ENCODE results near the gene CBFA2T3.

Gene CBFA2T3

GRCh38 chr16:88940862-88941817, 35.9 kb downstream of the CBFA2T3 start:
- Histone ChIP-seq H3K27ac (ENCODE audit: low read length) (peak overlapping the region; percentile 35), H2AFZ (ENCODE audit: low read depth, low read length) (no peak overlapping the region), H3K4me2 (ENCODE audit: low read length) (peak overlapping the region; percentile 83), H3K9me3 (ENCODE audit: insufficient read depth, low read length) (no peaks in the 10 kb centered on the region), H3K79me2 (ENCODE audit: low read length) (peaks cover 56% of the 10 kb centered on the region), H4K20me1 (ENCODE audit: insufficient read depth, low read length) (peaks cover 38% of the 10 kb centered on the region), H3K36me3 (replicated peaks; ENCODE audit: low read depth, low read length) (peaks cover 13% of the 10 kb centered on the region), H3K27me3 (ENCODE audit: low read depth, low read length) (no peaks in the 10 kb centered on the region), H3K4me3 (ENCODE audit: low read length) (peak overlapping the region; percentile 92), H3K9ac (ENCODE audit: low read length) (peak overlapping the region; percentile 87), H3K4me1 (ENCODE audit: low read length) (peaks cover 44% of the 10 kb centered on the region)
- TF ChIP-seq, protein P1, sequence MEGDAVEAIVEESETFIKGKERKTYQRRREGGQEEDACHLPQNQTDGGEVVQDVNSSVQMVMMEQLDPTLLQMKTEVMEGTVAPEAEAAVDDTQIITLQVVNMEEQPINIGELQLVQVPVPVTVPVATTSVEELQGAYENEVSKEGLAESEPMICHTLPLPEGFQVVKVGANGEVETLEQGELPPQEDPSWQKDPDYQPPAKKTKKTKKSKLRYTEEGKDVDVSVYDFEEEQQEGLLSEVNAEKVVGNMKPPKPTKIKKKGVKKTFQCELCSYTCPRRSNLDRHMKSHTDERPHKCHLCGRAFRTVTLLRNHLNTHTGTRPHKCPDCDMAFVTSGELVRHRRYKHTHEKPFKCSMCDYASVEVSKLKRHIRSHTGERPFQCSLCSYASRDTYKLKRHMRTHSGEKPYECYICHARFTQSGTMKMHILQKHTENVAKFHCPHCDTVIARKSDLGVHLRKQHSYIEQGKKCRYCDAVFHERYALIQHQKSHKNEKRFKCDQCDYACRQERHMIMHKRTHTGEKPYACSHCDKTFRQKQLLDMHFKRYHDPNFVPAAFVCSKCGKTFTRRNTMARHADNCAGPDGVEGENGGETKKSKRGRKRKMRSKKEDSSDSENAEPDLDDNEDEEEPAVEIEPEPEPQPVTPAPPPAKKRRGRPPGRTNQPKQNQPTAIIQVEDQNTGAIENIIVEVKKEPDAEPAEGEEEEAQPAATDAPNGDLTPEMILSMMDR (IDR thresholded peaks at IDR 0.05; ENCODE audit: low read depth, low read length), result no peak

DNA sequence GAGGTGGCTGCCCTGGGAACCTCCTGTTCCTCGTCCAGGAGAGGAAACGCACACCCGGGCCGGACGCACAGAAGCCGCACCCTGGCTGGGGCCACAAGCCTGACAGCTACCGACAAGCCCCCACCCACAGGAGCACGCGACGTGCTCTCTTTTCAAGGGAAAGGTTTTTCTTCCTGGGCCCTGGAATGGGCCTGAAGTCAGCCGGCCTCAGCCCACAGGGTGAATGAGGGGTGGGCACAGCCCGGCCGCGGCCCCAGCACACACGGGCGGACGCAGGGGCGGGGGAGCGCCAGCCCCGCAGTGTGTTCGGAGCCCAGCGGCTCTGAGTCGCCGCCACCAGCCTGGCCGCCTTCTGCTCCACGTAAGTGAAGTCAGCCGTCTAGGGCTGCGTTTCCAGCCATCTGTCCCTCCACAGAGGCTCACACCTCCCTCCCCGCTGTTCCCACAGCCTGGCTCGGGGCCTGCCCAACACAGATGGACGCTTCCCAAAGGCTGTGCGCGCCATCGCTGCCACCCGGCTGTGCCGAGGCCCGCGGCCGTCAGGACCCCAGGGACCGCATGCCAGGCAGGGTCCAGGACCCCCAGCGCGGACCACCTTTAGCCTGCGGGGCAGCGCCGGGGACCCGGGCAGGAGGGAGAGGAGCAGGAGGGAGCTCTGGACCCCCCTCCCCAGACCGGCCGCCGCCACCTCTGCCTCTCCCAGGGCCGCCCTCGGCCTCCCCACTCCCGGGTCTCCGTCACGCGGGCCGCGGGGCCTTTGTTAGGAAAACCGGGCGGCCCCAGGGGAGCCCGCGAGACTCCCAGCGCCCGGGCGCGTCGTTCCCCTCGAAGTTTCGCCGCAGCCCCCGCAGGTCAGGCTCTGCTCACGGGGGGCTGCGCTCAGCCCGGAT, 36.8 kb downstream of the CBFA2T3 start:
- no peaks in the 10 kb centered on the region for H3K27me3 ChIP-seq (ENCODE audit: low read depth, low read length)
- H3K9me3 ChIP-seq (ENCODE audit: insufficient read depth, low read length), result no peaks in the 10 kb centered on the region
- no peak for TF ChIP-seq EZH2phosphoT487 (IDR thresholded peaks at IDR 0.05; ENCODE audit: low read depth)
- TF ChIP-seq, protein P1 (IDR thresholded peaks at IDR 0.05; ENCODE audit: low read depth, low read length), result no peak
- peaks cover 48% of the 10 kb centered on the region for H3K4me1 ChIP-seq (ENCODE audit: low read length)
- H3K27ac ChIP-seq (ENCODE audit: low read length), result peak overlapping the region; percentile 35
- H3K36me3 ChIP-seq (replicated peaks; ENCODE audit: low read depth, low read length), result peaks cover 16% of the 10 kb centered on the region
- peak overlapping the region; percentile 87 for H3K9ac ChIP-seq (ENCODE audit: low read length)
- peaks cover 65% of the 10 kb centered on the region for H3K79me2 ChIP-seq (ENCODE audit: low read length)
- H2AFZ ChIP-seq (ENCODE audit: low read depth, low read length), result no peak overlapping the region
- H3K4me3 ChIP-seq (ENCODE audit: low read length), result peak overlapping the region; percentile 92
- peak overlapping the region; percentile 83 for H3K4me2 ChIP-seq (ENCODE audit: low read length)
- H4K20me1 ChIP-seq (ENCODE audit: insufficient read depth, low read length), result peaks cover 48% of the 10 kb centered on the region

GRCh38 chr16:88939245-88939971, 37.6 kb downstream of the CBFA2T3 start:
- H3K27ac ChIP-seq (ENCODE audit: low read length), result no peak overlapping the region
- peaks cover 16% of the 10 kb centered on the region for H3K36me3 ChIP-seq (replicated peaks; ENCODE audit: low read depth, low read length)
- TF ChIP-seq, protein P1 (IDR thresholded peaks at IDR 0.05; ENCODE audit: low read depth, low read length), result no peak
- no peak for TF ChIP-seq EZH2phosphoT487 (IDR thresholded peaks at IDR 0.05; ENCODE audit: low read depth)
- peaks cover 48% of the 10 kb centered on the region for H3K4me1 ChIP-seq (ENCODE audit: low read length)
- peak overlapping the region; percentile 83 for H3K4me2 ChIP-seq (ENCODE audit: low read length)
- H2AFZ ChIP-seq (ENCODE audit: low read depth, low read length), result no peak overlapping the region
- peak overlapping the region; percentile 87 for H3K9ac ChIP-seq (ENCODE audit: low read length)
- H3K4me3 ChIP-seq (ENCODE audit: low read length), result peak overlapping the region; percentile 92
- no peaks in the 10 kb centered on the region for H3K9me3 ChIP-seq (ENCODE audit: insufficient read depth, low read length)
- no peaks in the 10 kb centered on the region for H3K27me3 ChIP-seq (ENCODE audit: low read depth, low read length)
- H4K20me1 ChIP-seq (ENCODE audit: insufficient read depth, low read length), result peaks cover 53% of the 10 kb centered on the region
- H3K79me2 ChIP-seq (ENCODE audit: low read length), result peaks cover 72% of the 10 kb centered on the region
